Cerebellar cortex (tissue), 1 donor: ENCODE results near the gene IPMK.

ENCODE experiments used
- DNase-seq: peaks from one replicate; pipeline ENCODE4 v3.0.0-alpha.2; 2015; ENCODE audit warnings: low spot score

Gene IPMK

DNA sequence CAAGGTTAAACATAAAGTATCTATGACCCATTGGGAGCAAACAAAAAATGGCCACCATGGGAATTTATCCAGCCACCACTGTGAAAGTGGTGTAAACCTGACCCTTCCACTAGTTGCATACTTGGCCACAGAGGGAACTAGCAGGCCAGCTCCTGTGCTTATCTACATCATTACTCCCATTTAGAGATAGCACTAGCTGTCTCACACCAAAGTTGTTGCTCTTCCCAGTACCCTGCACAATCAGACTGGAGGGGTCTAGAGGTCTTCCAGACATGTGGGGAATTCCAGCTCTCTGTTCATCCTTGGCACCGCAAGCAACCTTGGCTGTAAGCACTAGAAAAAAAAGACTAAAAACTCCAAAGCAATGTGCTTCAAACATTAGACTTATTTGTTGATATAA lies 113.9 kb downstream of the IPMK start:
- DNase-seq = no peak

DNA sequence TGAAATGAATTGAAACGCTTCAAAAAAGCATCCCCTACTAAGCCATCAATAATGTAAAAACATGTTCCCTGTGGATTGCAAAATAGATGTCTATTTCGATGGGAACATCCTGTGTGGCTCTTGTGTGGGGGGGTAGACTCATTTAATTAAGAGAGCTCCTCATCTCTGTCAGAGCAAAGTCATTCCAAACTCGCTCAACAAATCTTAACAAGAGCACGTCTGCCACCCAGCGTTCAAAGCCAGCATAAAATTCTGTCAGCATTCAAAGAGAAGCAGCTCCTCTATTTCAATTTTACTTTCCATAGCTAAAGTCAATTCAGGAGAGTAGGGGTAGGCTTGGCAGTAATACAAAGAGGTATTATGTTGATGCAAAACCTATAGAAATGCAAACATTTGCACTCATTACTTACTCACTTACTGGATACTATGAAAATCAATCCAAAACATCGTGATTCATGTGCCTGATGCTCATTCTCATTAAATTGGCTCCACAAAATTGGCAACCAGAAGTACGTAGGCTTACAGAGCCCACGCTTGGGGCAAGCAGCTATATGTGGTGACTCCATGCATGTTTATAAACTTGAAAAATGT lies 114.9 kb downstream of the IPMK start:
- peak; percentile 65 for DNase-seq

DNA sequence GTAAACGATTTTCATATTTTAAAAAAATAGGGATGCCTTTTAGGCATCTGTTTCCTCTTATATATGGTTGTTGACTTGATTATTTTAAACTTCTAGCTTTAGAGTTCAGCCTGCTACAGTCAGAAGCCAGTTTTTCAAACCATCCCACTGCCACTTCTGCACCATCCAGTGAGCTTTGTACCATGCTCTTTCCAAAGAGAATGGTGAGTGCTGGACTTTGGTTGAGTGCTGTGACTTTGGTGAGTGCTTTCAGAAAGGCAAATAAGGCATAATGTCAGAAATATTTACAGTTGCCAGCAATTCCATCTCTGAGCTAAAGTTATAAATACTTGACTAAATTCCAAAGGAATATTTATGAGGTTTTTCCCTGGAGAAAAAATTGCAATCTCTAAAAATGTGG lies 117.4 kb downstream of the IPMK start:
- DNase-seq = no peak

DNA sequence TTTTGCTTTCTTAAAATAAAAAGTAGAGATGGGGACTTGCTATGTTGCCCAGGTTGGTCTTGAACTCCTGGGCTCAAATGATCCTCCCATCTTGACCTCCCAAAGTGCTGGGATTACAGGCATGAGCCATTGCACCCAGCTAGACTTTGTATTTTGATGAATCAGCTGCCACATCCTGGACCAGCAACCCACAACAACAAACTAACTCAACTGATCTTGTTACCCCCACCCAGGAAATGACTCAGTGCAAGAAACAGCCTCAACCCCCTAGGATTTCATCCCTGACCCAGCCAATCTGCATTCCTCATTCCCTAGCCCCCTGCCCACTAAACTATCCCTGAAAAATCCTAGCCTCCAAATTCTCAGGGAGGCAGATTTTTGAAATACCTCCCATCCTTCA lies 123.8 kb downstream of the IPMK start:
- DNase-seq = no peak
